Neural progenitor cell (in vitro differentiated cells): ENCODE data around the gene CDKN1A. TPM values are rescaled to one million over a fixed set of nuclear protein-coding genes. Genes with fewer than 3 reads are reported as not detected.

ENCODE experiments used
- DNase-seq: peaks from one replicate; pipeline ENCODE4 v3.0.0-alpha.2; 2016; ENCODE audit warnings: low spot score
- H2AFZ ChIP-seq: fragments of 200-600 bp; sonication (generic); replicated peaks from 2 replicates; pipeline ENCODE4 v1.6.1; 2016; ENCODE audit warnings: antibody characterized with exemption
- H3F3A ChIP-seq: fragments of 200-600 bp; sonication (generic); 2 replicates; pipeline ENCODE4 v1.6.1; 2016; ENCODE audit warnings: antibody characterized with exemption, low read depth
- H3K27ac ChIP-seq: fragments of 200-600 bp; sonication (generic); 2 replicates; pipeline ENCODE4 v1.5.1; 2016; ENCODE audit warnings: mild to moderate bottlenecking
- H3K27me3 ChIP-seq: fragments of 200-600 bp; sonication (generic); 2 replicates; pipeline ENCODE4 v1.6.1; 2016; ENCODE audit warnings: mild to moderate bottlenecking, moderate library complexity
- H3K36me3 ChIP-seq: fragments of 200-600 bp; sonication (generic); 2 replicates; pipeline ENCODE4 v1.5.1; 2016
- H3K4me1 ChIP-seq: fragments of 200-600 bp; sonication (generic); 2 replicates; pipeline ENCODE4 v1.6.1; 2016; ENCODE audit warnings: mixed run types
- H3K4me2 ChIP-seq: fragments of 200-600 bp; sonication (generic); 2 replicates; pipeline ENCODE4 v1.6.1; 2016
- H3K4me3 ChIP-seq: fragments of 200-600 bp; sonication (generic); 2 replicates; pipeline ENCODE4 v1.5.1; 2016
- H3K79me2 ChIP-seq: fragments of 200-600 bp; sonication (generic); 2 replicates; pipeline ENCODE4 v1.6.1; 2016; ENCODE audit warnings: low read depth
- H3K9ac ChIP-seq: fragments of 200-600 bp; sonication (generic); 2 replicates; pipeline ENCODE4 v1.6.1; 2016
- H3K9me3 ChIP-seq: fragments of 200-600 bp; sonication (generic); 2 replicates; pipeline ENCODE4 v1.5.1; 2016; ENCODE audit warnings: low read depth
- H4K20me1 ChIP-seq: fragments of 200-600 bp; sonication (generic); 2 replicates; pipeline ENCODE4 v1.6.1; 2016; ENCODE audit warnings: low read depth
- H3K27ac Mint-ChIP-seq: 3 replicates; pipeline ENCODE4 v1.8.0; 2021; ENCODE audit warnings: mixed read lengths
- H3K27me3 Mint-ChIP-seq: 2 replicates; pipeline ENCODE4 v1.8.0; 2022; ENCODE audit warnings: low read depth, mild to moderate bottlenecking, inconsistent platforms, moderate library complexity, mixed read lengths; ENCODE audit not compliant: insufficient read depth
- H3K36me3 Mint-ChIP-seq: 3 replicates; pipeline ENCODE4 v1.8.0; 2021; ENCODE audit warnings: mixed read lengths
- H3K4me1 Mint-ChIP-seq: 3 replicates; pipeline ENCODE4 v1.8.0; 2021; ENCODE audit warnings: mixed read lengths
- H3K4me3 Mint-ChIP-seq: 3 replicates; pipeline ENCODE4 v1.8.0; 2021; ENCODE audit warnings: mild to moderate bottlenecking, moderate library complexity, mixed read lengths
- H3K9me3 Mint-ChIP-seq: 3 replicates; pipeline ENCODE4 v1.8.0; 2020; ENCODE audit warnings: mixed read lengths
- CTCF ChIP-seq: fragments of 200-600 bp; sonication (generic); IDR thresholded peaks from 2 replicates; pipeline ENCODE4 v1.5.1; 2017; ENCODE audit warnings: antibody characterized with exemption, mild to moderate bottlenecking
- EZH2 ChIP-seq: fragments of 200-600 bp; sonication (generic); IDR thresholded peaks from 2 replicates; pipeline ENCODE4 v1.6.1; 2017; ENCODE audit warnings: antibody characterized with exemption, mild to moderate bottlenecking, moderate library complexity
- EZH2phosphoT487 ChIP-seq: fragments of 200-600 bp; sonication (generic); IDR thresholded peaks from 2 replicates; pipeline ENCODE4 v1.6.1; 2017; ENCODE audit warnings: antibody characterized with exemption
- total RNA-seq: library from RNA; depleted of rRNA; stranded (reverse); fragments of >200 nt; gene quantifications from 2 replicates; pipeline ENCODE4 v1.2.3, GENCODE V29; 2015; ENCODE audit warnings: low replicate concordance

The CDKN1A gene
- total RNA-seq, 1 donor from 2014 or later, result 7.0 TPM

GRCh38 chr6:36666826-36667591 is 11.5 kb upstream of the CDKN1A start:
- no peaks in the 10 kb centered on the region for H4K20me1 ChIP-seq
- no peak for TF ChIP-seq EZH2phosphoT487
- Mint-ChIP-seq H3K27me3 (peaks cover 3% of the 10 kb centered on the region), H3K4me3 (peak overlapping the region; percentile 11), H3K4me1 (peaks cover 45% of the 10 kb centered on the region), H3K27ac (peak overlapping the region; percentile 26), H3K36me3 (no peaks in the 10 kb centered on the region), H3K9me3 (no peaks in the 10 kb centered on the region)
- peak overlapping the region; percentile 7 for H3K27ac ChIP-seq
- DNase-seq, result peak; percentile 73
- H3K4me2 ChIP-seq, result peak overlapping the region; percentile 60
- H3K9me3 ChIP-seq, result no peaks in the 10 kb centered on the region
- no peaks in the 10 kb centered on the region for H3K36me3 ChIP-seq
- no peaks in the 10 kb centered on the region for H3K27me3 ChIP-seq
- no peak overlapping the region for H2AFZ ChIP-seq
- H3K79me2 ChIP-seq, result no peaks in the 10 kb centered on the region
- no peak overlapping the region for H3K9ac ChIP-seq
- H3K4me3 ChIP-seq, result no peak overlapping the region
- peaks cover 50% of the 10 kb centered on the region for H3K4me1 ChIP-seq
- peaks cover 27% of the 10 kb centered on the region for H3F3A ChIP-seq

- Histone ChIP-seq H3K79me2 (no peaks in the 10 kb centered on the region), H4K20me1 (no peaks in the 10 kb centered on the region), H3K4me1 (peaks cover 40% of the 10 kb centered on the region), H3K9me3 (no peaks in the 10 kb centered on the region), H3F3A (peaks cover 27% of the 10 kb centered on the region), H3K27ac (no peak overlapping the region), H3K9ac (no peak overlapping the region), H3K27me3 (no peaks in the 10 kb centered on the region), H3K36me3 (no peaks in the 10 kb centered on the region), H3K4me2 (no peak overlapping the region), H3K4me3 (no peak overlapping the region), H2AFZ (no peak overlapping the region)
- Mint-ChIP-seq H3K36me3 (no peaks in the 10 kb centered on the region), H3K9me3 (no peaks in the 10 kb centered on the region), H3K27me3 (peaks cover 3% of the 10 kb centered on the region), H3K4me1 (peaks cover 44% of the 10 kb centered on the region), H3K4me3 (no peak overlapping the region), H3K27ac (no peak overlapping the region)
- DNase-seq, result no peak
- TF ChIP-seq EZH2 (no peak), CTCF (no peak), EZH2phosphoT487 (no peak)
Observed at GRCh38 chr6:36668591-36668990, 9.9 kb upstream of the CDKN1A start.

GRCh38 chr6:36669002-36669401 is 9.5 kb upstream of the CDKN1A start:
- Histone ChIP-seq H2AFZ (no peak overlapping the region), H3K9me3 (no peaks in the 10 kb centered on the region), H3K4me2 (no peak overlapping the region), H3K9ac (no peak overlapping the region), H3K27me3 (no peaks in the 10 kb centered on the region), H3F3A (peaks cover 27% of the 10 kb centered on the region), H3K4me3 (no peak overlapping the region), H3K27ac (no peak overlapping the region), H3K79me2 (no peaks in the 10 kb centered on the region), H3K36me3 (no peaks in the 10 kb centered on the region), H4K20me1 (no peaks in the 10 kb centered on the region), H3K4me1 (peaks cover 40% of the 10 kb centered on the region)
- TF ChIP-seq CTCF (no peak), EZH2phosphoT487 (no peak), EZH2 (no peak)
- peaks cover 6% of the 10 kb centered on the region for H3K27me3 Mint-ChIP-seq
- no peaks in the 10 kb centered on the region for H3K9me3 Mint-ChIP-seq
- no peak overlapping the region for H3K27ac Mint-ChIP-seq
- H3K36me3 Mint-ChIP-seq, result no peaks in the 10 kb centered on the region
- no peak for DNase-seq
- H3K4me1 Mint-ChIP-seq, result peaks cover 44% of the 10 kb centered on the region
- H3K4me3 Mint-ChIP-seq, result no peak overlapping the region

- H3K4me1 Mint-ChIP-seq, result peaks cover 44% of the 10 kb centered on the region
- H3K36me3 Mint-ChIP-seq, result no peaks in the 10 kb centered on the region
- peaks cover 13% of the 10 kb centered on the region for H3K27me3 Mint-ChIP-seq
- DNase-seq, result no peak
- H3K79me2 ChIP-seq, result no peaks in the 10 kb centered on the region
- no peak overlapping the region for H3K27ac Mint-ChIP-seq
- H3K4me2 ChIP-seq, result no peak overlapping the region
- H4K20me1 ChIP-seq, result no peaks in the 10 kb centered on the region
- H3K4me3 Mint-ChIP-seq, result peak overlapping the region; percentile 21
- H3K36me3 ChIP-seq, result no peaks in the 10 kb centered on the region
- H3K4me3 ChIP-seq, result no peak overlapping the region
- H2AFZ ChIP-seq, result no peak overlapping the region
- TF ChIP-seq EZH2phosphoT487 (no peak), EZH2 (no peak), CTCF (no peak)
- no peak overlapping the region for H3K27ac ChIP-seq
- H3K9me3 ChIP-seq, result no peaks in the 10 kb centered on the region
- no peaks in the 10 kb centered on the region for H3K9me3 Mint-ChIP-seq
- H3K4me1 ChIP-seq, result peaks cover 40% of the 10 kb centered on the region
- peaks cover 27% of the 10 kb centered on the region for H3F3A ChIP-seq
- H3K27me3 ChIP-seq, result no peaks in the 10 kb centered on the region
- H3K9ac ChIP-seq, result no peak overlapping the region
Observed at GRCh38 chr6:36670271-36670670, 8.2 kb upstream of the CDKN1A start.
